ENCODE results near the gene PLXNA4. TPM values are rescaled to one million over a fixed set of nuclear protein-coding genes. Genes with fewer than 3 reads are reported as not detected.
"Not testable (repeated sequence)": the region's sequence is repeated elsewhere in the genome, so short reads cannot be mapped to it uniquely, and the experiment has no call there.

The PLXNA4 gene
- 5.9 and 7.8 TPM in 2 replicates for total RNA-seq

GRCh38 chr7:132575982-132576720, at the start of gene PLXNA4:
PLXNA4 (minus strand) TSS chr7:132576470; CDS start chr7:132508693, 67,777 bp downstream.
- intact Hi-C loops (cut with micrococcal nuclease): loop anchor here (1.0 to 5.0 kb wide), 3 partner anchors 99 to 766 kb away; no protein-coding TSS in a partner anchor

GRCh38 chr7:132625651-132626050, 49.4 kb upstream of the PLXNA4 start:
- intact Hi-C loops (cut with micrococcal nuclease): no loop called here

GRCh38 chr7:132622081-132622480, 45.8 kb upstream of the PLXNA4 start:
- intact Hi-C loops (cut with micrococcal nuclease): no loop called here

GRCh38 chr7:132619967-132620366, 43.7 kb upstream of the PLXNA4 start:
- intact Hi-C loops (cut with micrococcal nuclease): no loop called here

- intact Hi-C loops (cut with micrococcal nuclease): no loop called here
Measured at GRCh38 chr7:132618956-132619305, 42.7 kb upstream of the PLXNA4 start.

GRCh38 chr7:132618271-132618955, 42.1 kb upstream of the PLXNA4 start:
- intact Hi-C loops (cut with micrococcal nuclease): no loop called here

- intact Hi-C loops (cut with micrococcal nuclease): no loop called here
Measured at GRCh38 chr7:132614428-132615318, 38.4 kb upstream of the PLXNA4 start.

GRCh38 chr7:132613737-132614136, 37.5 kb upstream of the PLXNA4 start:
- intact Hi-C loops (cut with micrococcal nuclease): no loop called here

GRCh38 chr7:132610995-132611394, 34.7 kb upstream of the PLXNA4 start:
- intact Hi-C loops (cut with micrococcal nuclease): no loop called here

- intact Hi-C loops (cut with micrococcal nuclease): no loop called here
Measured at GRCh38 chr7:132609906-132610520, 33.7 kb upstream of the PLXNA4 start.

- intact Hi-C loops (cut with micrococcal nuclease): no loop called here
Measured at GRCh38 chr7:132609222-132609621, 33.0 kb upstream of the PLXNA4 start.

- intact Hi-C loops (cut with micrococcal nuclease): no loop called here
Measured at GRCh38 chr7:132608523-132608922, 32.3 kb upstream of the PLXNA4 start.

GRCh38 chr7:132607656-132608055, 31.4 kb upstream of the PLXNA4 start:
- intact Hi-C loops (cut with micrococcal nuclease): no loop called here

- intact Hi-C loops (cut with micrococcal nuclease): no loop called here
Measured at GRCh38 chr7:132604121-132604520, 27.9 kb upstream of the PLXNA4 start.

- intact Hi-C loops (cut with micrococcal nuclease): no loop called here
Measured at GRCh38 chr7:132603220-132603833, 27.1 kb upstream of the PLXNA4 start.

GRCh38 chr7:132601783-132602182, 25.5 kb upstream of the PLXNA4 start:
- intact Hi-C loops (cut with micrococcal nuclease): no loop called here

- intact Hi-C loops (cut with micrococcal nuclease): no loop called here
Measured at GRCh38 chr7:132596588-132596987, 20.3 kb upstream of the PLXNA4 start.

- intact Hi-C loops (cut with micrococcal nuclease): not testable (repeated sequence)
Measured at GRCh38 chr7:132594741-132595140, 18.5 kb upstream of the PLXNA4 start.

- intact Hi-C loops (cut with micrococcal nuclease): no loop called here
Measured at GRCh38 chr7:132592936-132593335, 16.7 kb upstream of the PLXNA4 start.

- intact Hi-C loops (cut with micrococcal nuclease): no loop called here
Measured at GRCh38 chr7:132592231-132592920, 16.1 kb upstream of the PLXNA4 start.
